ENCODE data around the gene ARHGEF6.
"Not testable (repeated sequence)": the region's sequence is repeated elsewhere in the genome, so short reads cannot be mapped to it uniquely, and the experiment has no call there.

The ARHGEF6 gene

GRCh38 chrX:136780763-136781162 is at the start of gene ARHGEF6:
Gene ARHGEF6, minus strand, starts transcription at chrX:136780932. Its CDS starts 50 bp downstream, at chrX:136780882.
- peak; percentile 62 for DNase-seq

- no peak for DNase-seq
Observed at GRCh38 chrX:136829413-136829812, 48.7 kb upstream of the ARHGEF6 start.

- no peak for DNase-seq
Observed at GRCh38 chrX:136828830-136829229, 48.1 kb upstream of the ARHGEF6 start.

- no peak for DNase-seq
Observed at GRCh38 chrX:136827026-136827425, 46.3 kb upstream of the ARHGEF6 start.

GRCh38 chrX:136825771-136826170 is 45.0 kb upstream of the ARHGEF6 start:
- no peak for DNase-seq

GRCh38 chrX:136823175-136823574 is 42.4 kb upstream of the ARHGEF6 start:
- DNase-seq: no peak

- no peak for DNase-seq
Observed at GRCh38 chrX:136822337-136823095, 41.8 kb upstream of the ARHGEF6 start.

GRCh38 chrX:136819756-136820155 is 39.0 kb upstream of the ARHGEF6 start:
- DNase-seq: not testable (repeated sequence)

GRCh38 chrX:136819031-136819703 is 38.4 kb upstream of the ARHGEF6 start:
- DNase-seq: no peak

- no peak for DNase-seq
Observed at GRCh38 chrX:136816975-136817374, 36.2 kb upstream of the ARHGEF6 start.

GRCh38 chrX:136814847-136815750 is 34.4 kb upstream of the ARHGEF6 start:
- DNase-seq: no peak

GRCh38 chrX:136812286-136812685 is 31.6 kb upstream of the ARHGEF6 start:
- no peak for DNase-seq

- DNase-seq: no peak
Observed at GRCh38 chrX:136810493-136810892, 29.8 kb upstream of the ARHGEF6 start.

GRCh38 chrX:136806891-136807410 is 26.2 kb upstream of the ARHGEF6 start:
- no peak for DNase-seq

GRCh38 chrX:136802515-136802914 is 21.8 kb upstream of the ARHGEF6 start:
- DNase-seq: no peak

- DNase-seq: no peak
Observed at GRCh38 chrX:136797787-136798186, 17.1 kb upstream of the ARHGEF6 start.

- DNase-seq: not testable (repeated sequence)
Observed at GRCh38 chrX:136795132-136795531, 14.4 kb upstream of the ARHGEF6 start.

GRCh38 chrX:136794660-136795059 is 13.9 kb upstream of the ARHGEF6 start:
- not testable (repeated sequence) for DNase-seq

- no peak for DNase-seq
Observed at GRCh38 chrX:136794080-136794479, 13.3 kb upstream of the ARHGEF6 start.

GRCh38 chrX:136789856-136790255 is 9.1 kb upstream of the ARHGEF6 start:
- no peak for DNase-seq

GRCh38 chrX:136784231-136784630 is 3.5 kb upstream of the ARHGEF6 start:
- DNase-seq: no peak

GRCh38 chrX:136783159-136783558 is 2.4 kb upstream of the ARHGEF6 start:
- no peak for DNase-seq

- DNase-seq: no peak
Observed at GRCh38 chrX:136781180-136781797, 557 bp upstream of the ARHGEF6 start.
